HG02623 (cell line): Measurements from ENCODE around the gene MC1R.
"Not testable (repeated sequence)": the region's sequence is repeated elsewhere in the genome, so short reads cannot be mapped to it uniquely, and the experiment has no call there.

Experiments
- ATAC-seq: cut with Tn5 transposase; IDR thresholded peaks from one replicate; pipeline ENCODE4 v1.9.1; 2021; ENCODE audit warnings: moderate library complexity; ENCODE audit not compliant: unreplicated experiment

The MC1R gene

GRCh38 chr16:89958068-89958467 is 39.4 kb downstream of the MC1R start:
- no peak for ATAC-seq

- ATAC-seq, result no peak
These were observed 39.9 kb downstream of the MC1R start for GRCh38 chr16:89958596-89958995.

GRCh38 chr16:89960966-89961365 is 42.3 kb downstream of the MC1R start:
- ATAC-seq, result no peak

- no peak for ATAC-seq
These were observed 43.3 kb downstream of the MC1R start for GRCh38 chr16:89961920-89962319.

DNA sequence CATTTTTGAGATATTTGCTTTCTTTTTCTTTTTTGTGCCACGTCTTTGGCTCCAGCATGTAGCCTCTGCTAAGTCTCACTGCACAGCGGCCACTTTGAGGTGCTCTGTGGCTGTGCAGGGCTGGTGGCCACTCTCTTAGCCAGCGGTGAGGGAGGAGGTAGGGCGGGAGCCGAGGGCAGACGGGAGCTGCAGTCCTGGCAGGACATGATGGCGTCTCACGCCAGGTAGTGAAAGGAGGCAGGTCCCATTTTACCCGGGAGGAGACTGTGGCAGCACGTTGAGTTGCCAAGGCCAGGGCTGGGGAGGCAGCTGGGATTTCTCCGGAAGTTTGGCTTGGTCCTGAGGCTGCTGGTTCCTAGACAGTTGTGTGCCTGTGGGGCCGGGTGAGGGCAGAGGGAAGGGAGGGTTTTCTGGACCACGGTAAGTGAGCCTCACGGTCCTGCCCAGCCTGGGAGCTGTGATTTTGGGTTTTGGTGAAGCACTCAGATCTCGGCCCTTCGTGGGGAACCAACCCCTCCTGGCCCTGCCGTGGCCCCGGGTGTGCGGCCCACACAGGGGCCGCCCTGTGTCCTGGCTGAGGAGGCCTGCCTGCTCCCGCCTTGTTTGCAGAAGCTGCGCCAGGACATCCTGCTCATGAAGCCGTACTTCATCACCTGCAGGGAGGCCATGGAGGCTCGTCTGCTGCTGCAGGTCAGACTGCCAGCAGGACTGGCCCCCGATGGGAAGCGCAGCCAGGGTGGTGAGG is 44.3 kb downstream of the MC1R start:
- no peak for ATAC-seq

DNA sequence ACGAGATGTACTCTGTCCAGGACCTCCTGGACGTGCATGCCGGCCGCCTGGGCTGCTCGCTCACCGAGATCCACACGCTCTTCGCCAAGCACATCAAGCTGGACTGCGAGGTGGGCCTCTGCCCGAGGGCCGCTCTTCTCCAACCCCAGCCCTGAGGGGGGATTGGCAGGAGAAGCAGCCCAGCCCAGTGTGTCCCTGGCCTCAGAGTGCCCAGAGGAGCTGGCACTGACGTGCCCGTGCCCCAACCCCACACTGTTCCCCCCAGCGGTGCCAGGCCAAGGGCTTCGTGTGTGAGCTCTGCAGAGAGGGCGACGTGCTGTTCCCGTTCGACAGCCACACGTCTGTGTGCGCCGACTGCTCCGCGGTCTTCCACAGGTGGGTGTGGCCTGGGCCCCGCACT is 45.5 kb downstream of the MC1R start:
- ATAC-seq, result no peak

GRCh38 chr16:89965447-89966225 is 47.0 kb downstream of the MC1R start:
- ATAC-seq, result no peak

DNA sequence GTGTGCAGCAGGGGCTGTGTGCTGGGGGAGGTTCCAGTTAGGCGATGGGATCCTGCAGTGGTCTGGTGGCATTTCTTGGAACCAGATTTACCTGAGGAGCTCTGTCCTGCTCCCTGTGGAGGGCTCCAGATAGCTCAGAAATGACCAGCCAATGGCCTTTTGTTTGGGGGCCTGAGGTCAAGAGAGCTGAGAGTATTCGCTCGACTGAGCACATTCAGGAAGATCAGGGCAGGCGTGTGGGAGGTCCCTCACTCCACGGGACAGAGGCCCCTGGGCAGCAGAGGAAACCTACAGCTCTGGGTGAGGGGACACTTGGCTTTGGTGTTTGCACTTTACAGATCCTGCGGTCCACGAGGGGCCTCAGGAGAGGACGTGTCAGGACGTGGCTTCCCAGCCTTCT is 48.1 kb downstream of the MC1R start:
- ATAC-seq, result no peak

GRCh38 chr16:89967436-89967835 is 48.8 kb downstream of the MC1R start:
- not testable (repeated sequence) for ATAC-seq

DNA sequence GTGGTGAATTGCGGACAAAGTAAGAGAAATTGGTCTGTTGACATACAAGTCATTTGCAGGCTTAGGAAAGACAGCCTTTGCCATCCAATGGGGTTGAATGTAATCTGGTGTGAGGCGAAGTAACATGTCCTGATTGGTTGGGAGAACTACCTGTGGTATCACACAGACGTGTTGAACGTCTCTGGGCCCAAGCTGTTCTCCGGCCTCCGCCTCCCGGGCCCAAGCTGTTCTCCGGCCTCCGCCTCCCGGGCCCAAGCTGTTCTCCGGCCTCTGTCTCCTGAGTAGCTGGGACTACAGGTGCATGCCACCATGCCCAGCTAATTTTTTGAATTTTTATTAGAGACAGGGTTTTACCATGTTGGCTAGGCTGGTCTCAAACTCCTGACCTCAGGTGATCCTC is 49.4 kb downstream of the MC1R start:
- not testable (repeated sequence) for ATAC-seq

DNA sequence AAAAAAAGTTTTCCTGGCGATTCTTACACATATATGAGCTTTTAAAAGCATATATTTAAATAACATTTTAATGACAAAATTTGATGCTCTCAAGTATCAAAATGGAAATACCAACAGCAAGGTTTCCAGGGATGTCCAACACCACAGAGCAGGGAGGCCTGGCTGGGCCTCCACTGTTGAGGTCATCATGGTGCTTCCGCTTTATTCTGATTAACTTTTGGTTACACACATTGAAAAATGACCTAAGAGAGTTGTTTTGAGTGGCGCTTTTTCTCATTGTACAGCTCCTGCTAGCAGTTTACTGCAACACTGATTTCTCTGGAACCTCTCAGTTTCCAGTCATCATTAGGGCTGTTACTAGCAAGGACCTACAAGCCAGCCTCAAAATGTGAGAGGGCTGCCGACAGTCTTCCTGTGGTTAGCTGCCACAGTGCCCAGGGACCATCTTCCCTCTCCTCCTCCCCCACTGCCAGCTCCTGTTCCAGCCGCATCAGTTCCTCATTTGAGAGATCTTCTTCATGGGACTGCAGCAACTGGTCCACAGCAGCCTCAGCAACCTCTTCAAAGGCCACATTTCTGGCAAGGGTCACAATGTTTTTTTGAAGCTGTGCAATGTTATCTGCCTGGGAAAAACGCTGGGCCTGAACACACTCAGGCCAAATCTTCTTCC is 51.2 kb downstream of the MC1R start:
- ATAC-seq, result no peak
